HG02884 (cell line): ENCODE measurements around the gene PLK5.

Experiments used
- ATAC-seq: cut with Tn5 transposase; IDR thresholded peaks from one replicate; pipeline ENCODE4 v1.9.1; 2021; ENCODE audit warnings: mild to moderate bottlenecking, moderate library complexity; ENCODE audit not compliant: unreplicated experiment

The PLK5 gene

DNA sequence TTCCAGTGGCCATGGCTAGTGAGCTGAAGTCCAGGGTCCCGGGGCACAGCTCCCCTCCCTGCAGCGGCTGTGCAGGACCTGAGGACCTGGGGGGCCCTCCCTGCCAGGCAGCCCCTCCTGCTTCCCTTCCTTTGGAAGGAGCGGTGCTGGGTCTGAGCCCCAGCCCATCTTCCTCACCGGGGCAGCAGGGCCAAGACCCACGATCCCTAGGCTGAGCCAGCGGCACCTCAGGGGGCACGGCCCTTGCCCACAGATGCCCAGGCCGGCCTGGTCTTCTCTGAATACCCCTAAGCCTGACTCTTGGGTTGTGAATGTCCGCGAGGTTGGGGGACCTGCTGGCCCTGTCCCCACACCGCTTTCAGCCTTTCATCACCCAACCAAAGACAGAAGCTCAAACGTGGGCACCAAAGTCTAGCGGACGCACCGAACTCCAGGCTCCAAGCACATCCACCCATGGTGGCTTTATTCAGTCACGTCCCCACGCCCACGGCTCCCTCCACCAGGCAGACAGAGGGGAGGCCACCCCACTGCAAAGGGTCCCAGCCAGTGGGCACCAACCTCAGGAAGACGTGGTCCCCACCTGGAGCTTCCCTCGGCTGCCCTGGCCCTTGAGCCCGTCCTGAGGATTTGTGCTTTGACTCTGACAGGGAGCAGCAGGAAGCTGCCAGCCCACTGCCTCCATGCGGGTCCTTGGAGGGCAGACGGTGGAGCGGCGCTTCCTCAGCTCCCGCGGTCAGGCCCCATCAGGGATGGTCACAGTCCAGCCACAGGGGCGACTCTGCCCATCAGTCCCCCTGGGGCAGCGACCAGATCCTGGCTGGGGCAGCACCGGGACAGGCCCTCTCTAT is 52.6 kb downstream of the PLK5 start:
- no peak for ATAC-seq

DNA sequence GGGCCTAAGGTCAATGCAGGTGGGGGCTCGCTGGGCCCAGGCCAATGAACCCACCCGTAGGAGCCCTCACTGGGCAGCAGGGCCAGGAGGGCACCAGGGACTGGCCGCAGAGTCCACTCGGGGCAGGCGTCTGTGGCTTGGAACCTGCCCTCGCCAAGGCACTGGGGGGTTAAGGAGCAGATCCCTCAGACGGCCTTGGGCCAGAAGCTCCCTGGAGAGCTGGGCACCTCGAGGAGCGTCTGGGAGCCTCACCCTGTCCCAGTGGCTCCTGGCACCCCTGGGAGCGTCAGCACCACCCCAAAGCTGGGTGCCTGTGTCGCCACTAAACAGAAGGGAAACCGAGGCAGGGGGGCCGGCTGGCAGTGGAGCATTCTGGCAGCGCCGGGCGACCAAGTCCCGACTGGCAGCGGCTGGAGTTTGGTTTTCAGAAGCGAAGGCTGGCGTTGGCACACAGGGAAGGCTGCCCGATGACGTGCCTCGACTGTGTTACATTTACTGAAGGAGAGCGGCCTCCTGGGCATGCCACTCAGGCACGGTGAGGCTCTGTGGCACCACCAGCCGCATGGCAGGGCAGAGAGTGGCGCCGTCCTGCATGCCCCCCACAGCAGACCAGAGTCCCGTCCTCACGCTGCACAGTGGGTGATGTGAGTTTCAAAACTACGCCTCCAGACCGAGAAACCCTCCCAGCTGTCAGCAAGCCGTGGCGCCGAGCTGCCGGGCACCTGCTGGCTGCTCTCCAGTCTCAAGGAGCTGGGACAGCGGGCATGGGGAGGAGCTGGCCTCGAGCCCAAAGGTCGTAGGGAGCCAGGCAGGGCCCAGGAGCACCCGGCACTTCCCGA is 53.4 kb downstream of the PLK5 start:
- ATAC-seq: no peak

DNA sequence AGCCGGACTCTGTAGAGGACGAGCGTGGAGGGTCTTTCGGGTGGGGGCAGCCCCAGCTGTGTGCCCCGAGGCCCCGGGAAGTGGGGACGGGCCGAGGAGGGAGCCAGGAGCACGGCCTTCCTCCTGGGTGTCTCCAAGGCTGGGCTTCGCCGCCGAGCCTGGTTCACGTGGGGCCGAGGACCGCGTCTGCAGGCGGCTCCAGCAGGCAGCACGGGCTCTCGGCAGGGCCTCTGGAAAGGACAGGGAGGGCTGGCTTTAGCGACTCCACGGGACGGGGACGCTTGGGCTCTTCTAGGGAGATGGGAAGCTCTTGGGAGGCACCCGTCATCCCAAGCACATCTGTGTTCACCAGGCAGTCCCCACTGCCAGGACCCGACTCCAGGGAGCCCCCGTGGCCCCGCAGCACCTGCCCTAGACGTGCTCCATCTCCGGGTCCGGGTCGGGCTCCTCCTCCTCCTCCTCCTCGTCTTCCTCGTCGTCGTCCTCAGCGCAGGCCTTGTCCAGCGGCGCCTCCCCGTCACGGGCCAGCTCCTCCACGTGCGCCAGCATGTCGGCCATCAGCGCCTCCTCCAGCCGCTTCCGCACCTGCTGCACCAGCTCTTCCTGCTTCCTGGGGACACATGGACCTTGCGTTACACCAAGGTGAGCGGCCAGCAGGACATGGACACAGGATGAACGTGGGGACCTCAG is 54.2 kb downstream of the PLK5 start:
- no peak for ATAC-seq

DNA sequence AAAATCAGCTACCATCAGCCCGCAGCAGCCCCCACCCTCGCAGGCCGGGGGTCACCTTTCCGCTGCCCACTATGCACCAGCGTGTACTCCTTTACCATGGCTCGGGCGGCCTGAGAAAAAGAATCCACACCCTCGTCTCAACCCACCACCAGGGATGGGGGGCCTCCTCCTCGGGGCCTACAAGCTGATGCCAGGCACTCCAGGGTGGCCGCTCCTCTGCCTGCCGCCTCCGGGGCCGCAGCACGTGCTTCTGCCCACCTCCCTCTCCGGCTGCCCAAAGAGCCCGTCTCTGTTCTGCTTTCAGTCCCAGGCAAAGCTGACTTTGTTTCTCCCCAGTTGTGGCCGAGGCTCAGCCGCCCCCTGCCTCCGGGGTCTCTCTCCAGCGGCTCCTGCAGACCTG is 55.3 kb downstream of the PLK5 start:
- ATAC-seq: no peak

DNA sequence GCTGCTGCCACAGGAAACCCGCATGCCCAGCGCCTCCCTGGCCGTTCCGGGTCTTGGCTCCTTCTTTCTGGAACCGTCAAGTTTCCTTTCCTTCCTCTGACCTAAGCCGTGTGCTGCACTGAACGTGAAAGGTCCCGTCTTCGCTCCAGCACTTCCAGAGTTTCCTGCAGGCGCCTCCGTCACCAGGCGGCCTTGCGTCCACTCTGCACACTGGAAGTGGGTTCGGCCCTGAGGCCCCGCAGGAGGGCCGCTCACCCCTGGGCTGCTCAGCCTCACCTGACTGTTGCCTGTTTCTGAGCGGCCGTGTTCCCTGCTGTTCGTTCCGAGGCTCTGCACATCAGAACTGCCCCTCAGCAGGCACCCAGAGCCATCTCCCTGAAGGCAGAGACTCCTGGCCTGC is 56.5 kb downstream of the PLK5 start:
- no peak for ATAC-seq

DNA sequence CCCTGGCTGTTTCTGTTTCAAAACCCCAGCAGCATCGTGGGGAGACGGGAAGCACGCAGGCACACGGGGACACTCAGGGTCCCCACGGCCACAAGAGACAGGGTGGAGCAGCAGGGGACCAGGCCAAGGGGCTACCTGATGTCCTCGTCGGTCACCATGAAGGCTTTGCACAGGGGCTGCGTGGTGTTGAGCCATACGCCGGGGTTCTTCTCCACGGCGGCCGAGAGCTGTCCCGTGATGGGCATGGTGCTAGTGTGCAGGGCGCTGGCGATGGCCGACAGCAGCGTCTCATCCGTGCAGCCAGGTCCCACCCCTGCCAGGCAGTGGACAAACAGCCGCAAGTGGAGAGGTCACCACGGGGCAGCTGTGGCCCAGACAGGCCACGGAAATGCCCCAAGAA is 57.1 kb downstream of the PLK5 start:
- no peak for ATAC-seq

DNA sequence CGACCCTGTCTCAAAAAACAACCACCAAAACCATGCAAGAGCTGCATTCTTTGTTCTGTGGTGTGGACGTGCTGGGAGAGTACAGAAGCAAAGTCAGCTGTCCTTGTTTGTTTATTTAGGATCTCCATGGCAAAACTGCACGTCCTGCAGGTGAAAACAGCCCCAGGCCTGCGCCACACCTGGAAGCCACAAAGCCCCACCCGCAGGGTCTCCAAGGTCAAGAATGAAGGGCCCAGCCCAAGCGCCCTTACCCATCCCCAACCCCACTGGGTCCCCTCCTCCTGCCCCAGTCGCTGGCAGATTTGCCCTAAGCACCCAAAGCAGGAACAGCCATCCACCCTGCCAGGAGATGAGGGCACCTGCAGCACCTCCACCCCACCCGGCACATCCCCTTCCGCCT is 58.3 kb downstream of the PLK5 start:
- no peak for ATAC-seq

DNA sequence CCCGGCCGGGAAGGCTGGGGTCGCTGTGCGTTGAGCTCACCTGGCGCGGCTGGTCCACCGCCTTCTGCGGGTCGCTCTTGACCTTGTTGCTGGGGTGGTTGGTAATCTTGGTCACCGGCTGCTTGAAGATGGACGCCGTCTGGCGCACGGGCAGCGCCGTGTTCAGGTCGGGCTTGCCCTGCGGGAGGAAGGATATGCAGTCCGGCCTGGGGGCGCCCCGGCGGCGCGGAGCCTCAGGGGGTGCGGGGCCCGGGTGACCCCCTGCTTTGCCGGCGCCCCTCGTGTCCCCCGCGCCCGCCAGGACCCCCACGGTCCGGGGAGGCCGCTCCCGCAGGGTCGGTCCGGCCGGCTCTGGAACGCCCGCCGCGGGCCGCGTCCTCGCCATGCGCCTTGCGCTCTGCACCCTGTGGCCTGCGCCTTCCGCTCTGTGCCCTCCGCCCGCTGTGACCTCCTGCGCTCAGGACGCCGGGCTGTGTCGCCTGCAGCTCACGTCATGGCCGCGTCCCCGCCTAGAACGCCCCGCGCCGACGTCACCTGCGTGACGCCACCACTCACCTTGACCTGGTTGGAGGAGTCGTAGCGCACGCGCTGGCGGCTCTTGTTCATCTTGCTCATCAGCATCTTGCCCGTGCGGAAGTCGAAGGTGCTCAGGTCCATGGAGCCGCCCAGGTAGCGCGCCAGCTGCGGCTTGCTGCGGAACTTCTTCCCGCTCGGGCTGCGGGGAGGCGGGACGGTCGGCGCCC is 60.8 kb downstream of the PLK5 start:
- no peak for ATAC-seq

DNA sequence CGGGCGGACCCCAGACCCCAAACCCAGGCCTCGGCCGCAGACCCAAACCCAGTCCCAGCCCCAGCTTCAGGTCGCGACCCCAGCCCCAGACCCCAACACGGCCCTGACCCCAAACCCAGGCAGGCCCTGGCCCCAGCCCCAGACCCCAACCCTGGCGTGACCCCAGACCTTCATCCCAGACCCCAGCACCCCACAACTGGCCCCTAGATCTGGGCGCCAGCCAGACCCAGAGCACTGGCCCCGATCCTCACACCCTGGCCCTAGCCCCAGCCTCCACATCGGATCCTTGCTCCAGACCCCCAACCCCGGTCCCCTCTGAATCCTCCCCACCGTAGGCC is 61.3 kb downstream of the PLK5 start:
- ATAC-seq: no peak
